ENCODE results near the gene PNPO. TPM values are rescaled to one million over a fixed set of nuclear protein-coding genes. Genes with fewer than 3 reads are reported as not detected.

Gene PNPO
- total and polyA plus RNA-seq, 2 of the 13 experiments (the other 11 are each of a cell fraction or from before 2014, with no cell fraction given): 47.9 to 63.3 TPM

DNA sequence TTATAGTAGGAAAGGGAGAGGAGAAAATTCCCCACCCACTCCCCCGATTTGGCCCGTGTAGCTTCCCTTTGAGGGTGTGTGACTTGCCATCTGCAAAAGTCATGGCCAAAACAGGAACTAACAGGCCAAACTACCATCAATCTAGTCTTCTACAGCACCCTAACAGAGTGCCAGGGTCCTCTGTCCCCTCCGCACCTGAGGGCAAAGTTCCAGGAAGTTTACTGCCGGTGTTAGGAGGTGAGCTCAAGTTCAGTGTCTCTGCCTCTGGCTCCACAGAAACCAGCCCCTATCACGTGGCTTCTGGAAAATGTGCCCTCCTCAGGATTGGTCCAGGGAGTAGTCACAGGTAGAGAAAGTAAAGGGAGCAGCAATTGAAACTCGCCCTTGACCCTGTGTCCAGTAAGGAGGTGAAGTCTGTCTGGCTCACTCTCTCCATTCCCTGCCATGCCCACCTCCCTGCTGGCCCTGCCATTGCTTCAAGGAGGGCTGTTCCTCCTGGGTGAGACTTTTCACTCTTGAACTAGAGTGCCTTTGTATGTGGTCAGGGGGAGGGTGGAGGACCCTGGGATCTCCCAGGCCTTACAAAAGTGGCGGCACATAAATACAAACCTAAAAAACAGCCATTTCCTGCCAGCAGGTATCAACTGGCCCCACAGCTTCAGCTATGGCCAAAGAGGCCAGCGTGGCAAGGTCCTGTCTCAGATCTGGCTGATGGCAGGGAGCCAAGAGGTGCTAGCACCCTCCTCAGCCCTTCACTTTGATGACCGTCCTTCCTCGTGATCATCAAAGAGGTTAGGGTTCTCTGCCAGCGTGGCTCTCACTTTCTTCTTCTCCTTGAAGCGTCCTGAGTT lies 11.0 kb downstream of the PNPO start (continued):
- TF ChIP-seq, protein P1, sequence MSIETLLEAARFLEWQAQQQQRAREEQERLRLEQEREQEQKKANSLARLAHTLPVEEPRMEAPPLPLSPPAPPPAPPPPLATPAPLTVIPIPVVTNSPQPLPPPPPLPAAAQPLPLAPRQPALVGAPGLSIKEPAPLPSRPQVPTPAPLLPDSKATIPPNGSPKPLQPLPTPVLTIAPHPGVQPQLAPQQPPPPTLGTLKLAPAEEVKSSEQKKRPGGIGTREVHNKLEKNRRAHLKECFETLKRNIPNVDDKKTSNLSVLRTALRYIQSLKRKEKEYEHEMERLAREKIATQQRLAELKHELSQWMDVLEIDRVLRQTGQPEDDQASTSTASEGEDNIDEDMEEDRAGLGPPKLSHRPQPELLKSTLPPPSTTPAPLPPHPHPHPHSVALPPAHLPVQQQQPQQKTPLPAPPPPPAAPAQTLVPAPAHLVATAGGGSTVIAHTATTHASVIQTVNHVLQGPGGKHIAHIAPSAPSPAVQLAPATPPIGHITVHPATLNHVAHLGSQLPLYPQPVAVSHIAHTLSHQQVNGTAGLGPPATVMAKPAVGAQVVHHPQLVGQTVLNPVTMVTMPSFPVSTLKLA (IDR thresholded peaks at IDR 0.05): no peak
- TF ChIP-seq ZFP1 (CRISPR knock-in tag; IDR thresholded peaks at IDR 0.05) (no peak), ZNF709 (CRISPR knock-in tag; IDR thresholded peaks at IDR 0.05) (no peak), POLR2A (IDR thresholded peaks at IDR 0.05; ENCODE audit: insufficient read depth in 1 of 2, low read depth in 2 of 2, low read length in 2 of 2) (peak in 1 of 2 experiments; percentile 19; a peak in 1 of 4 replicates), SIN3A (IDR thresholded peaks at IDR 0.05; ENCODE audit: borderline replicate concordance, low read depth, low read length) (no peak), ZNF720 (CRISPR knock-in tag; IDR thresholded peaks at IDR 0.05) (no peak), MZF1 (CRISPR knock-in tag; IDR thresholded peaks at IDR 0.05; ENCODE audit: borderline replicate concordance) (no peak), SOX6 (IDR thresholded peaks at IDR 0.05) (no peak), SOX6 (CRISPR knock-in tag; IDR thresholded peaks at IDR 0.05) (peak; percentile 51; the same call in 1 of the 2 replicates), ZKSCAN1 (IDR thresholded peaks at IDR 0.05; ENCODE audit: low read length) (no peak), ZNF883 (CRISPR knock-in tag; IDR thresholded peaks at IDR 0.05; ENCODE audit: not compliant biosample characterization) (peak; percentile 64), ELF4 (CRISPR knock-in tag; IDR thresholded peaks at IDR 0.05; ENCODE audit: borderline replicate concordance) (no peak), ZSCAN9 (CRISPR knock-in tag; IDR thresholded peaks at IDR 0.05; ENCODE audit: borderline replicate concordance) (no peak; the same call in 1 of the 2 replicates), NR1H2 (CRISPR knock-in tag; IDR thresholded peaks at IDR 0.05; ENCODE audit: borderline replicate concordance, low read depth) (no peak; the same call in 1 of the 2 replicates), ZNF746 (CRISPR knock-in tag; IDR thresholded peaks at IDR 0.05) (no peak), ZFP82 (CRISPR knock-in tag; IDR thresholded peaks at IDR 0.05; ENCODE audit: borderline replicate concordance) (0 out of 2 replicates have a peak, but pooled peaks have one; percentile 27), ZNF644 (CRISPR knock-in tag; IDR thresholded peaks at IDR 0.05; ENCODE audit: low read depth) (no peak), SAFB2 (CRISPR knock-in tag; IDR thresholded peaks at IDR 0.05; ENCODE audit: borderline replicate concordance, low read depth) (no peak), ZNF274 (CRISPR knock-in tag; IDR thresholded peaks at IDR 0.05) (peak; percentile 45; the same call in 1 of the 2 replicates), ELF3 (CRISPR knock-in tag; IDR thresholded peaks at IDR 0.05) (peak; percentile 97), ZNF552 (CRISPR knock-in tag; IDR thresholded peaks at IDR 0.05; ENCODE audit: borderline replicate concordance) (no peak)
- TF ChIP-seq, protein P2, sequence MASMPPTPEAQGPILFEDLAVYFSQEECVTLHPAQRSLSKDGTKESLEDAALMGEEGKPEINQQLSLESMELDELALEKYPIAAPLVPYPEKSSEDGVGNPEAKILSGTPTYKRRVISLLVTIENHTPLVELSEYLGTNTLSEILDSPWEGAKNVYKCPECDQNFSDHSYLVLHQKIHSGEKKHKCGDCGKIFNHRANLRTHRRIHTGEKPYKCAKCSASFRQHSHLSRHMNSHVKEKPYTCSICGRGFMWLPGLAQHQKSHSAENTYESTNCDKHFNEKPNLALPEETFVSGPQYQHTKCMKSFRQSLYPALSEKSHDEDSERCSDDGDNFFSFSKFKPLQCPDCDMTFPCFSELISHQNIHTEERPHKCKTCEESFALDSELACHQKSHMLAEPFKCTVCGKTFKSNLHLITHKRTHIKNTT (CRISPR knock-in tag; IDR thresholded peaks at IDR 0.05): no peak
- TF ChIP-seq, protein P3, sequence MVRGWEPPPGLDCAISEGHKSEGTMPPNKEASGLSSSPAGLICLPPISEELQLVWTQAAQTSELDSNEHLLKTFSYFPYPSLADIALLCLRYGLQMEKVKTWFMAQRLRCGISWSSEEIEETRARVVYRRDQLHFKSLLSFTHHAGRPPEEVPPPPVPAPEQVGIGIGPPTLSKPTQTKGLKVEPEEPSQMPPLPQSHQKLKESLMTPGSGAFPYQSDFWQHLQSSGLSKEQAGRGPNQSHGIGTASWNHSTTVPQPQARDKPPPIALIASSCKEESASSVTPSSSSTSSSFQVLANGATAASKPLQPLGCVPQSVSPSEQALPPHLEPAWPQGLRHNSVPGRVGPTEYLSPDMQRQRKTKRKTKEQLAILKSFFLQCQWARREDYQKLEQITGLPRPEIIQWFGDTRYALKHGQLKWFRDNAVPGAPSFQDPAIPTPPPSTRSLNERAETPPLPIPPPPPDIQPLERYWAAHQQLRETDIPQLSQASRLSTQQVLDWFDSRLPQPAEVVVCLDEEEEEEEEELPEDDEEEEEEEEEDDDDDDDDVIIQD (CRISPR knock-in tag; IDR thresholded peaks at IDR 0.05; ENCODE audit: low read depth): peak; percentile 80
- TF ChIP-seq, protein P4, sequence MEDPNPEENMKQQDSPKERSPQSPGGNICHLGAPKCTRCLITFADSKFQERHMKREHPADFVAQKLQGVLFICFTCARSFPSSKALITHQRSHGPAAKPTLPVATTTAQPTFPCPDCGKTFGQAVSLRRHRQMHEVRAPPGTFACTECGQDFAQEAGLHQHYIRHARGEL (CRISPR knock-in tag; IDR thresholded peaks at IDR 0.05): no peak
